Stimulated activated CD8-positive, alpha-beta memory T cell treated with anti-CD3 and anti-CD28 coated beads, Interleukin-15, amount 100 ng/mL, for 4 hours (primary cell): ENCODE data around the gene ETS2.

Experiments
- DNase-seq, 2 donors: peaks; one replicate each; pipeline ENCODE4 v3.0.0-alpha.2; 2020; ENCODE audit warnings: low read depth in 2 of 2

The ETS2 gene

GRCh38 chr21:38861989-38862683 is 56.4 kb downstream of the ETS2 start:
- no peak for DNase-seq

GRCh38 chr21:38863291-38863690 is 57.6 kb downstream of the ETS2 start:
- no peak for DNase-seq

- no peak for DNase-seq
Measured at GRCh38 chr21:38863843-38864363, 58.2 kb downstream of the ETS2 start.

- DNase-seq = no peak
Measured at GRCh38 chr21:38864964-38865363, 59.2 kb downstream of the ETS2 start.

- no peak for DNase-seq
Measured at GRCh38 chr21:38869196-38869595, 63.5 kb downstream of the ETS2 start.

- no peak for DNase-seq
Measured at GRCh38 chr21:38869946-38870345, 64.2 kb downstream of the ETS2 start.
